GM12878 (cell line): ENCODE measurements around the gene C1orf50. TPM values are rescaled to one million over a fixed set of nuclear protein-coding genes. Genes with fewer than 3 reads are reported as not detected.

Experiments
- ATAC-seq: fragments of 200-7000 bp; cut with Tn5 transposase; 3 replicates; pipeline ENCODE4 v1.9.1; 2020; ENCODE audit warnings: mild to moderate bottlenecking, moderate library complexity
- BruUV-seq: library from RNA; stranded (reverse); fragments of 400-500 nt; replicated peaks from 2 replicates; lab custom pipeline; 2021; lab: Mats Ljungman, UMichigan
- CTCF ChIA-PET: fragments of 300-600 bp; sonication (Branson Sonifier 250); formaldehyde crosslinking; extraction: SDS; loops from one replicate; lab custom pipeline; 2021; ENCODE audit warnings: inconsistent platforms; lab: Yijun Ruan, JAX
- POLR2A ChIA-PET: fragments of 350-600 bp; formaldehyde crosslinking; extraction: SDS; loops from one replicate; lab custom pipeline; 2021; ENCODE audit warnings: inconsistent platforms; lab: Charles Lee
- RAD21 ChIA-PET: fragments of 300-600 bp; sonication (Branson Sonifier 250); formaldehyde crosslinking; loops from one replicate; lab custom pipeline; 2023; ENCODE audit warnings: antibody characterized with exemption; ENCODE audit not compliant: unreplicated experiment; lab: Charles Lee
- SMC1A ChIA-PET: fragments of 300-600 bp; sonication (Branson Sonifier 250); formaldehyde crosslinking; loops from one replicate; lab custom pipeline; 2023; ENCODE audit not compliant: unreplicated experiment, uncharacterized antibody; lab: Charles Lee
- DNase-seq: peaks from one replicate; pipeline ENCODE4 v3.0.0-alpha.2; 2011; ENCODE audit warnings: low read depth, low spot score
- FAIRE-seq: peaks from 3 replicates; lab custom pipeline; 2011; peaks lifted over from hg19 to GRCh38; lab: Jason Lieb, UNC
- H2AFZ ChIP-seq: 2 replicates; pipeline ENCODE4 v1.6.0; 2011; ENCODE audit warnings: low read depth, low read length, control low read depth; ENCODE audit not compliant: control insufficient read depth
- H3K27ac ChIP-seq: 2 replicates; pipeline ENCODE4 v1.5.1; 2011; ENCODE audit warnings: control low read depth; ENCODE audit not compliant: control insufficient read depth, insufficient read depth
- H3K27me3 ChIP-seq, 2 experiments: replicated peaks in 1 of 2; 2 replicates each; pipeline versions ENCODE4 v1.6.0 to v1.6.1; 2011; ENCODE audit warnings: low read length in 1 of 2; ENCODE audit not compliant: control insufficient read depth in 2 of 2, insufficient read depth in 2 of 2
- H3K36me3 ChIP-seq, 2 experiments: 2 replicates each; pipeline ENCODE4 v1.5.1; 2011; ENCODE audit warnings: low read length in 1 of 2; ENCODE audit not compliant: control insufficient read depth in 2 of 2, insufficient read depth in 2 of 2
- H3K4me1 ChIP-seq: 2 replicates; pipeline ENCODE4 v1.6.1; 2011; ENCODE audit warnings: mild to moderate bottlenecking, low read length, moderate library complexity, mixed read lengths; ENCODE audit not compliant: control insufficient read depth, insufficient read depth
- H3K4me2 ChIP-seq: 2 replicates; pipeline ENCODE4 v1.6.0; 2011; ENCODE audit warnings: control low read depth; ENCODE audit not compliant: control insufficient read depth, insufficient read depth
- H3K4me3 ChIP-seq: fragments of 200-600 bp; sonication (generic); 2 replicates; pipeline ENCODE4 v1.5.1; 2016
- H3K79me2 ChIP-seq: 2 replicates; pipeline ENCODE4 v1.6.0; 2011; ENCODE audit warnings: low read length; ENCODE audit not compliant: control insufficient read depth, insufficient read depth
- H3K9ac ChIP-seq: 2 replicates; pipeline ENCODE4 v1.8.0; 2011; ENCODE audit warnings: low read length, control low read depth, mixed read lengths; ENCODE audit not compliant: control insufficient read depth, insufficient read depth
- H3K9me3 ChIP-seq: replicated peaks from 3 replicates; pipeline ENCODE4 v1.5.1; 2011; ENCODE audit warnings: mild to moderate bottlenecking, low read length; ENCODE audit not compliant: control insufficient read depth, insufficient read depth
- H4K20me1 ChIP-seq: 2 replicates; pipeline ENCODE4 v1.6.0; 2011; ENCODE audit not compliant: control insufficient read depth, insufficient read depth
- ASH2L ChIP-seq: fragments of 300-600, 200-600 bp; sonication (generic); IDR thresholded peaks from 2 replicates; pipeline ENCODE4 v1.6.1; 2017; ENCODE audit warnings: low read depth, mild to moderate bottlenecking, borderline replicate concordance
- ATF7 ChIP-seq: fragments of 450-650 bp; IDR thresholded peaks from 2 replicates; pipeline ENCODE4 v1.6.1; 2016; ENCODE audit warnings: low read depth, mild to moderate bottlenecking
- HDAC6 ChIP-seq: fragments of 200-600 bp; sonication (generic); IDR thresholded peaks from one replicate; pipeline ENCODE4 v1.8.0; 2017; ENCODE audit warnings: antibody characterized with exemption; ENCODE audit not compliant: unreplicated experiment
- IKZF1 ChIP-seq: fragments of 450-650 bp; conservative IDR thresholded peaks from 2 replicates; pipeline ENCODE4 v1.6.1; 2017; ENCODE audit warnings: antibody characterized with exemption, mild to moderate bottlenecking
- JUND ChIP-seq: IDR thresholded peaks from 2 replicates; pipeline ENCODE4 v1.6.1; 2012; ENCODE audit warnings: low read depth, mild to moderate bottlenecking, low read length, improper control_type of control experiment, moderate library complexity
- NFIC ChIP-seq: IDR thresholded peaks from 2 replicates; pipeline ENCODE4 v1.6.1; 2012; ENCODE audit warnings: low read depth, mild to moderate bottlenecking, inconsistent platforms, low read length, moderate library complexity
- POU2F2 ChIP-seq: IDR thresholded peaks from 3 replicates; pipeline ENCODE4 v1.6.1; 2011; ENCODE audit warnings: low read depth, mild to moderate bottlenecking, low read length, borderline replicate concordance
- RAD21 ChIP-seq: IDR thresholded peaks from 2 replicates; pipeline ENCODE4 v1.6.1; 2011; ENCODE audit warnings: mild to moderate bottlenecking, low read depth, low read length, moderate library complexity; ENCODE audit not compliant: insufficient read depth
- RFX5 ChIP-seq: IDR thresholded peaks from 2 replicates; pipeline ENCODE4 v1.6.1; 2011; ENCODE audit warnings: low read depth, low read length, improper control_type of control experiment
- SP1 ChIP-seq: IDR thresholded peaks from one replicate; pipeline ENCODE4 v1.6.1; 2011; ENCODE audit warnings: low read depth, low read length
- STAT3 ChIP-seq: IDR thresholded peaks from 2 replicates; pipeline ENCODE4 v1.6.1; 2011; ENCODE audit warnings: low read depth, low read length, improper control_type of control experiment
- TBL1XR1 ChIP-seq: IDR thresholded peaks from 2 replicates; pipeline ENCODE4 v1.6.1; 2012; ENCODE audit warnings: low read depth, low read length, improper control_type of control experiment
- ZNF384 ChIP-seq: IDR thresholded peaks from 2 replicates; pipeline ENCODE4 v1.6.1; 2012; ENCODE audit warnings: low read depth, mild to moderate bottlenecking, low read length, improper control_type of control experiment, borderline replicate concordance
- ZSCAN29 ChIP-seq: fragments of 450-650 bp; IDR thresholded peaks from 2 replicates; pipeline ENCODE4 v1.6.1; 2017; ENCODE audit warnings: mild to moderate bottlenecking, moderate library complexity
- WGBS: methylation state at CpG from one replicate; pipeline ENCODE4 v1.1.6; 2016; ENCODE audit warnings: low lambda C conversion rate; ENCODE audit not compliant: insufficient replicate concordance, insufficient coverage; ENCODE audit errors: missing lambda C conversion rate; 5-methylcytosine and 5-hydroxymethylcytosine counted together
- in situ Hi-C: fragments of 300-500 bp; cut with MboI; formaldehyde crosslinking; loops from 9 replicates; pipeline ENCODE4 v1.14.3; 2018; ENCODE audit warnings: mixed read lengths
- intact Hi-C: fragments of 100-400 bp; cut with micrococcal nuclease; formaldehyde crosslinking; loops from one replicate; pipeline ENCODE4 v1.14.2; 2022; ENCODE audit not compliant: unreplicated experiment
- polyA plus RNA-seq, 11 experiments: library from polyadenylated mRNA; depleted of rRNA in 4 of 11; unstranded in 6 of 11; stranded (reverse) in 5 of 11; fragments of >200 nt; fragmentation: Nextera tagmentation in 4 of 11; fragmentation: Illumina TruSeq in 1 of 11; extraction: Ambion mirVana in 4 of 11; extraction: Trizol in 1 of 11; gene quantifications; 1 replicate in 1 of 11; 2 replicates in 10 of 11; pipeline versions ENCODE4 v1.2.1 to v1.2.3, GENCODE V29; 2011 to 2016; ENCODE audit warnings: inconsistent platforms in 2 of 11, missing spikeins in 2 of 11, low read depth in 1 of 11
- total RNA-seq, 4 experiments: library from RNA; depleted of rRNA in 3 of 4; stranded (reverse); fragments of >200 nt in 3 of 4; fragmentation: Illumina TruSeq in 1 of 4; extraction: Trizol in 1 of 4; gene quantifications; 2 replicates each; pipeline versions ENCODE4 v1.2.1 to v1.2.3, GENCODE V29; 2013 to 2021
- TF ChIP-seq, protein P1 (sequence below): IDR thresholded peaks from 2 replicates; pipeline ENCODE4 v1.6.1; 2011; ENCODE audit warnings: low read depth, mild to moderate bottlenecking, low read length, moderate library complexity, borderline replicate concordance; ENCODE audit errors: extremely low read depth
- TF ChIP-seq, protein P2 (sequence below): fragments of 450-650 bp; formaldehyde crosslinking; IDR thresholded peaks from 2 replicates; pipeline ENCODE4 v1.4.0; 2022; ENCODE audit warnings: mild to moderate bottlenecking, moderate library complexity
- TF ChIP-seq, protein P3 (sequence below): fragments of 450-650 bp; IDR thresholded peaks from 2 replicates; pipeline ENCODE4 v1.6.1; 2016; ENCODE audit warnings: mild to moderate bottlenecking

The C1orf50 gene
- total and polyA plus RNA-seq, 10 of the 15 experiments (the other 5 are each of a cell fraction or from before 2014, with no cell fraction given) = 1.2 to 10.7 (median 6.7) TPM

GRCh38 chr1:42774928-42775526 is 8.0 kb downstream of the C1orf50 start:
- Histone ChIP-seq H3K9me3 (no peaks in the 10 kb centered on the region), H4K20me1 (no peaks in the 10 kb centered on the region), H3K27ac (no peak overlapping the region), H3K36me3 (peaks cover 10 to 28% of the 10 kb centered on the region in 2 experiments), H3K4me2 (no peak overlapping the region), H3K27me3 (no peaks in the 10 kb centered on the region), H2AFZ (no peak overlapping the region), H3K79me2 (peaks cover 9% of the 10 kb centered on the region), H3K4me1 (peaks cover 5% of the 10 kb centered on the region; the same call in 1 of the 2 replicates), H3K9ac (no peak overlapping the region), H3K4me3 (no peak overlapping the region)
- intact Hi-C loops = no loop called here
- 87% methylated on average over 5 of the region's 5 CpGs for WGBS
- BruUV-seq = no TSS peak
- ChIA-PET POLR2A (no interaction called here), CTCF (interaction anchor here (2.4 kb wide), 1 partner anchor 299 kb away, joined by 15 read pairs; no protein-coding TSS in a partner anchor), RAD21 (interaction anchor here (2.5 kb wide), 1 partner anchor 299 kb away, joined by 13 read pairs; no protein-coding TSS in a partner anchor), SMC1A (interaction anchor here (0.6 to 5.6 kb wide), 3 partner anchors 138 to 299 kb away, joined by 3 to 35 read pairs (median 4); no protein-coding TSS in a partner anchor)
- DNase-seq (no peak), ATAC-seq (no peak), FAIRE-seq (no peak)
- in situ Hi-C loops = no loop called here
- no peak for TF ChIP-seq STAT3
- TF ChIP-seq ATF7 = no peak
- TF ChIP-seq TBL1XR1 = no peak
- no peak for TF ChIP-seq POU2F2
- no peak for TF ChIP-seq RAD21
- TF ChIP-seq, protein P1, sequence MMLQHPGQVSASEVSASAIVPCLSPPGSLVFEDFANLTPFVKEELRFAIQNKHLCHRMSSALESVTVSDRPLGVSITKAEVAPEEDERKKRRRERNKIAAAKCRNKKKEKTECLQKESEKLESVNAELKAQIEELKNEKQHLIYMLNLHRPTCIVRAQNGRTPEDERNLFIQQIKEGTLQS = no peak
- no peak for TF ChIP-seq ASH2L
- no peak for TF ChIP-seq ZNF384
- no peak for TF ChIP-seq RFX5
- TF ChIP-seq SP1 = no peak
- no peak for TF ChIP-seq JUND
- TF ChIP-seq HDAC6 = no peak
- TF ChIP-seq, protein P2, sequence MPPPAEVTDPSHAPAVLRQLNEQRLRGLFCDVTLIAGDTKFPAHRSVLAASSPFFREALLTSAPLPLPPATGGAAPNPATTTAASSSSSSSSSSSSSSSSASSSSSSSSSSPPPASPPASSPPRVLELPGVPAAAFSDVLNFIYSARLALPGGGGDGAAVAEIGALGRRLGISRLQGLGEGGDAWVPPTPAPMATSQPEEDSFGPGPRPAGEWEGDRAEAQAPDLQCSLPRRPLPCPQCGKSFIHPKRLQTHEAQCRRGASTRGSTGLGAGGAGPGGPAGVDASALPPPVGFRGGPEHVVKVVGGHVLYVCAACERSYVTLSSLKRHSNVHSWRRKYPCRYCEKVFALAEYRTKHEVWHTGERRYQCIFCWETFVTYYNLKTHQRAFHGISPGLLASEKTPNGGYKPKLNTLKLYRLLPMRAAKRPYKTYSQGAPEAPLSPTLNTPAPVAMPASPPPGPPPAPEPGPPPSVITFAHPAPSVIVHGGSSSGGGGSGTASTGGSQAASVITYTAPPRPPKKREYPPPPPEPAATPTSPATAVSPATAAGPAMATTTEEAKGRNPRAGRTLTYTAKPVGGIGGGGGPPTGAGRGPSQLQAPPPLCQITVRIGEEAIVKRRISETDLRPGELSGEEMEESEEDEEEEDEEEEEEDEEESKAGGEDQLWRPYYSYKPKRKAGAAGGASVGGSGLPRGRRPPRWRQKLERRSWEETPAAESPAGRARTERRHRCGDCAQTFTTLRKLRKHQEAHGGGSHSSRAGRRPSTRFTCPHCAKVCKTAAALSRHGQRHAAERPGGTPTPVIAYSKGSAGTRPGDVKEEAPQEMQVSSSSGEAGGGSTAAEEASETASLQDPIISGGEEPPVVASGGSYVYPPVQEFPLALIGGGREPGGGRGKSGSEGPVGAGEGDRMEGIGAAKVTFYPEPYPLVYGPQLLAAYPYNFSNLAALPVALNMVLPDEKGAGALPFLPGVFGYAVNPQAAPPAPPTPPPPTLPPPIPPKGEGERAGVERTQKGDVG (CRISPR knock-in tag) = no peak
- TF ChIP-seq NFIC = no peak
- TF ChIP-seq, protein P3, sequence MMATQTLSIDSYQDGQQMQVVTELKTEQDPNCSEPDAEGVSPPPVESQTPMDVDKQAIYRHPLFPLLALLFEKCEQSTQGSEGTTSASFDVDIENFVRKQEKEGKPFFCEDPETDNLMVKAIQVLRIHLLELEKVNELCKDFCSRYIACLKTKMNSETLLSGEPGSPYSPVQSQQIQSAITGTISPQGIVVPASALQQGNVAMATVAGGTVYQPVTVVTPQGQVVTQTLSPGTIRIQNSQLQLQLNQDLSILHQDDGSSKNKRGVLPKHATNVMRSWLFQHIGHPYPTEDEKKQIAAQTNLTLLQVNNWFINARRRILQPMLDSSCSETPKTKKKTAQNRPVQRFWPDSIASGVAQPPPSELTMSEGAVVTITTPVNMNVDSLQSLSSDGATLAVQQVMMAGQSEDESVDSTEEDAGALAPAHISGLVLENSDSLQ = no peak
- TF ChIP-seq ZSCAN29 = no peak
- TF ChIP-seq IKZF1 = no peak
